Upper lobe of left lung (tissue), 4 donors: ENCODE results near the gene CCDC158.

ENCODE experiments used
- EP300 ChIP-seq, 4 donors: sonication (generic); formaldehyde crosslinking; IDR thresholded peaks; one replicate each; pipeline ENCODE4 v1.5.1; 2017; ENCODE audit warnings: antibody characterized with exemption in 4 of 4, control low read depth in 2 of 4
- POLR2A ChIP-seq, 4 donors: fragments of 450-650 bp; IDR thresholded peaks; one replicate each; pipeline ENCODE4 v1.5.1; 2016 to 2017; ENCODE audit warnings: antibody characterized with exemption in 4 of 4, mild to moderate bottlenecking in 2 of 4
- TF ChIP-seq, protein P1 (sequence below), 6 experiments: fragments of 450-650 bp in 4 of 6; fragments of 200-600 bp in 2 of 6; sonication (generic) in 2 of 6; IDR thresholded peaks; one replicate each; pipeline ENCODE4 v1.5.1; 2016 to 2019; ENCODE audit warnings: antibody characterized with exemption in 6 of 6

DNA sequence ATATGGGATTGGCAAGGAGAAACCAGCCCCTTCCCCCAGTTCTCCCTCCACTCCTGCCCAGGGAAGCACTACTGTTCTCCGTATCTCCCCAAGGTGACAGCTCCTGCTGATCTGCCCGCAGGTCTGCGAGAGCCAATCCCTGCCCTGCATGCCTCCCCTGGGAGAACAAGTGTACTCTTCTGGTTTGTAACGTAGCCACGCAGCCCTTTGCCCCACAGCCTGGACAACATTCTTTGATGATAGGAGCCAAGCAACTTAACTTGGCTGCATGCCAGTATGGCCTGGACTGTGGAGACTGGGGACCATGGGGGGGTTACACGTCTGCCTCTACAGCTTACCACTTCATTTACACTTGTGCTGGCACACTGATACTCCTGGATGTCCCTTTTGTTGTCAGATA is 112.4 kb downstream of the CCDC158 start:
- TF ChIP-seq POLR2A (IDR thresholded peaks at IDR 0.05) (no peak), EP300 (IDR thresholded peaks at IDR 0.05) (no peak)
- TF ChIP-seq, protein P1, sequence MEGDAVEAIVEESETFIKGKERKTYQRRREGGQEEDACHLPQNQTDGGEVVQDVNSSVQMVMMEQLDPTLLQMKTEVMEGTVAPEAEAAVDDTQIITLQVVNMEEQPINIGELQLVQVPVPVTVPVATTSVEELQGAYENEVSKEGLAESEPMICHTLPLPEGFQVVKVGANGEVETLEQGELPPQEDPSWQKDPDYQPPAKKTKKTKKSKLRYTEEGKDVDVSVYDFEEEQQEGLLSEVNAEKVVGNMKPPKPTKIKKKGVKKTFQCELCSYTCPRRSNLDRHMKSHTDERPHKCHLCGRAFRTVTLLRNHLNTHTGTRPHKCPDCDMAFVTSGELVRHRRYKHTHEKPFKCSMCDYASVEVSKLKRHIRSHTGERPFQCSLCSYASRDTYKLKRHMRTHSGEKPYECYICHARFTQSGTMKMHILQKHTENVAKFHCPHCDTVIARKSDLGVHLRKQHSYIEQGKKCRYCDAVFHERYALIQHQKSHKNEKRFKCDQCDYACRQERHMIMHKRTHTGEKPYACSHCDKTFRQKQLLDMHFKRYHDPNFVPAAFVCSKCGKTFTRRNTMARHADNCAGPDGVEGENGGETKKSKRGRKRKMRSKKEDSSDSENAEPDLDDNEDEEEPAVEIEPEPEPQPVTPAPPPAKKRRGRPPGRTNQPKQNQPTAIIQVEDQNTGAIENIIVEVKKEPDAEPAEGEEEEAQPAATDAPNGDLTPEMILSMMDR (IDR thresholded peaks at IDR 0.05) = no peak
